K562 (cell line): Measurements from ENCODE around the gene IRF2BP2. TPM values are rescaled to one million over a fixed set of nuclear protein-coding genes. Genes with fewer than 3 reads are reported as not detected.

Experiments used
- ASH1L ChIP-seq: fragments of 450-650 bp; IDR thresholded peaks from 2 replicates; pipeline ENCODE4 v1.6.1; 2018; ENCODE audit warnings: borderline replicate concordance, mild to moderate bottlenecking, low read depth; ENCODE audit not compliant: partially characterized antibody
- BHLHE40 ChIP-seq: IDR thresholded peaks from 2 replicates; pipeline ENCODE4 v1.6.1; 2011; ENCODE audit warnings: low read length, improper control_type of control experiment
- C11orf30 ChIP-seq: fragments of 450-650 bp; IDR thresholded peaks from 2 replicates; pipeline ENCODE4 v1.6.1; 2016; ENCODE audit warnings: low read depth, mild to moderate bottlenecking
- CHCHD3 ChIP-seq: fragments of 250-450 bp; sonication (Bioruptor Pico); IDR thresholded peaks from 2 replicates; pipeline ENCODE4 v2.1.2; 2022; ENCODE audit warnings: mild to moderate bottlenecking
- GATA2 ChIP-seq: sonication (generic); formaldehyde crosslinking; IDR thresholded peaks from 2 replicates; pipeline ENCODE4 v1.4.0; 2020; ENCODE audit warnings: mild to moderate bottlenecking, missing genetic modification reagents
- HOMEZ ChIP-seq: fragments of 250-450 bp; sonication (Bioruptor Pico); IDR thresholded peaks from 2 replicates; pipeline ENCODE4 v1.4.0; 2020; ENCODE audit warnings: mild to moderate bottlenecking, moderate library complexity
- IRF1 ChIP-seq: sonication (generic); formaldehyde crosslinking; IDR thresholded peaks from 2 replicates; pipeline ENCODE4 v1.8.0; 2022; ENCODE audit warnings: missing genetic modification reagents, mild to moderate bottlenecking, borderline replicate concordance
- MAZ ChIP-seq, 2 experiments: fragments of 450-650 bp in 1 of 2; sonication (generic) in 1 of 2; formaldehyde crosslinking; IDR thresholded peaks in 1 of 2; conservative IDR thresholded peaks in 1 of 2; 2 replicates each; pipeline versions ENCODE4 v1.4.0 to v1.5.0; 2020; ENCODE audit warnings: mild to moderate bottlenecking in 1 of 2, missing genetic modification reagents in 1 of 2
- RNF219 ChIP-seq: fragments of 250-450 bp; sonication (Bioruptor Pico); IDR thresholded peaks from 2 replicates; pipeline ENCODE4 v1.5.0; 2022; ENCODE audit warnings: mild to moderate bottlenecking
- SIRT6 ChIP-seq: IDR thresholded peaks from one replicate; pipeline ENCODE4 v1.6.1; 2012; ENCODE audit warnings: low read depth, mild to moderate bottlenecking, control low read depth, inconsistent platforms, low read length, moderate library complexity
- SNAPC5 ChIP-seq: fragments of 250-450 bp; sonication (Bioruptor Pico); IDR thresholded peaks from 2 replicates; pipeline ENCODE4 v1.8.0; 2021; ENCODE audit warnings: moderate library complexity, mild to moderate bottlenecking, inconsistent platforms
- ZNF277 ChIP-seq: fragments of 250-450 bp; sonication (Bioruptor Pico); IDR thresholded peaks from 2 replicates; pipeline ENCODE4 v1.8.0; 2022; ENCODE audit warnings: inconsistent platforms, mild to moderate bottlenecking, moderate library complexity, borderline replicate concordance
- ZNF408 ChIP-seq: fragments of 250-450 bp; sonication (Bioruptor Pico); IDR thresholded peaks from 2 replicates; pipeline ENCODE4 v1.4.0; 2020; ENCODE audit warnings: low read depth, mild to moderate bottlenecking, moderate library complexity
- ZNF518B ChIP-seq: fragments of 250-450 bp; sonication (Bioruptor Pico); IDR thresholded peaks from 2 replicates; pipeline ENCODE4 v1.5.0; 2021; ENCODE audit warnings: mild to moderate bottlenecking, moderate library complexity
- ZNF586 ChIP-seq: fragments of 450-650 bp; formaldehyde crosslinking; conservative IDR thresholded peaks from 2 replicates; pipeline ENCODE4 v1.4.0; 2020; ENCODE audit warnings: mild to moderate bottlenecking, moderate library complexity
- ZNF780A ChIP-seq: fragments of 250-450 bp; sonication (Bioruptor Pico); IDR thresholded peaks from 2 replicates; pipeline ENCODE4 v1.5.0; 2021; ENCODE audit warnings: mild to moderate bottlenecking
- ZNF79 ChIP-seq: fragments of 250-450 bp; sonication (Bioruptor Pico); IDR thresholded peaks from 2 replicates; pipeline ENCODE4 v1.4.0; 2020; ENCODE audit warnings: low read depth, mild to moderate bottlenecking, moderate library complexity
- polyA plus RNA-seq, 8 experiments: library from polyadenylated mRNA; depleted of rRNA in 4 of 8; stranded (reverse) in 5 of 8; unstranded in 3 of 8; fragments of >200 nt; fragmentation: Nextera tagmentation in 2 of 8; fragmentation: Illumina TruSeq in 1 of 8; extraction: Ambion mirVana in 2 of 8; extraction: Trizol in 1 of 8; gene quantifications; 2 replicates each; pipeline versions ENCODE4 v1.2.1 to v1.2.3, GENCODE V29; 2011 to 2014; ENCODE audit warnings: inconsistent platforms in 1 of 8, missing spikeins in 1 of 8
- total RNA-seq, 7 experiments: library from RNA; depleted of rRNA in 6 of 7; stranded (reverse); fragments of >200 nt in 6 of 7; fragmentation: Illumina TruSeq in 2 of 7; extraction: Trizol in 2 of 7; gene quantifications; 2 replicates each; pipeline versions ENCODE4 v1.2.1 to v1.2.3, GENCODE V29; 2011 to 2021; ENCODE audit warnings: low replicate concordance in 1 of 7

Gene IRF2BP2
- total and polyA plus RNA-seq, 9 of the 15 experiments (the other 6 are each of a cell fraction or from before 2014, with no cell fraction given), result 7.7 to 68.6 (median 22.1) TPM

- TF ChIP-seq ZNF408 (CRISPR knock-in tag) (no peak), ZNF780A (CRISPR knock-in tag) (no peak), SIRT6 (no peak), C11orf30 (peak; percentile 9; the same call in 1 of the 2 replicates), MAZ (CRISPR knock-in tag; conservative IDR thresholded peaks at IDR 0.05 in 1 of 2, IDR thresholded peaks at IDR 0.05 in 1 of 2) (peak; percentile 91 to 95), ZNF518B (CRISPR knock-in tag) (0 out of 2 replicates have a peak, but pooled peaks have one; percentile 21), SNAPC5 (CRISPR knock-in tag) (no peak), CHCHD3 (CRISPR knock-in tag) (no peak), ASH1L (peak; percentile 15), BHLHE40 (peak; percentile 93), ZNF586 (CRISPR knock-in tag) (no peak), ZNF277 (CRISPR knock-in tag) (no peak), IRF1 (CRISPR knock-in tag) (no peak), RNF219 (CRISPR knock-in tag) (no peak), ZNF79 (CRISPR knock-in tag) (peak; percentile 44; the same call in 1 of the 2 replicates), GATA2 (no peak), HOMEZ (0 out of 2 replicates have a peak, but pooled peaks have one; percentile 77)
These were observed 10.2 kb downstream of the IRF2BP2 start (continued) for GRCh38 chr1:234599617-234600417.
